ENCODE results near the gene SERPINA9.

DNA sequence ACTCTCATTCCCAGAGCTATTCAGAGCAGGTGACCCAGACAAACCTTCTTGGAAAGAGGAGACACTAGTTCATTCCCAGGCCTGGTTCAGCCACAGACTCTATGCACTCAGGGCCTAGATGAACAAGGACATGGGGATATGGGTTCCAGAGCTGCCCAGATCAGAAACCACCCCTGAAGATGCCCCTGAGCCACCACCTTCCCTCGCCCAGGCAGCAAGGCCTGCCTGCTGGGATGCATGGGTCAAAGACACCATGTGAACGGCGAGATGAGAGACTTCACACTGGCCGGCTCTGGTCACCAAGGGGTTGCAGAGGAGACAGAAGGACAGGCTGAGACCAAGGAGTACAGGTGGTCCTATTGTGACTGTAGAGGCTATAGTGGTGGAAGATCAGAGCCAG is 29.2 kb upstream of the SERPINA9 start:
- no peak for TF ChIP-seq ZNF274 (IDR thresholded peaks at IDR 0.05; ENCODE audit: low read depth, low read length)
- TF ChIP-seq SUZ12 (IDR thresholded peaks at IDR 0.05; ENCODE audit: extremely low read depth, insufficient read depth, insufficient read length), result no peak
